Parathyroid adenoma (tissue), 2 donors: ENCODE data around the gene NUMBL.

Source experiments
- H2AFZ ChIP-seq: fragments of 300-600 bp; sonication (generic); one replicate; pipeline ENCODE4 v1.7.0; 2017; ENCODE audit warnings: antibody characterized with exemption, mild to moderate bottlenecking
- H3K27ac ChIP-seq: fragments of 300-600 bp; sonication (generic); one replicate; pipeline ENCODE4 v1.7.0; 2017
- H3K27me3 ChIP-seq: fragments of 300-600 bp; sonication (generic); one replicate; pipeline ENCODE4 v1.7.0; 2017; ENCODE audit warnings: low read length; ENCODE audit not compliant: control insufficient read depth, insufficient read depth
- H3K36me3 ChIP-seq: fragments of 300-600 bp; sonication (generic); one replicate; pipeline ENCODE4 v1.7.0; 2017; ENCODE audit warnings: low read length; ENCODE audit not compliant: control insufficient read depth, insufficient read depth
- H3K4me1 ChIP-seq: fragments of 300-600 bp; sonication (generic); one replicate; pipeline ENCODE4 v1.7.0; 2017; ENCODE audit warnings: control low read depth
- H3K4me2 ChIP-seq: fragments of 300-600 bp; sonication (generic); one replicate; pipeline ENCODE4 v1.7.0; 2017; ENCODE audit warnings: low read length
- H3K4me3 ChIP-seq: fragments of 300-600 bp; sonication (generic); one replicate; pipeline ENCODE4 v1.7.0; 2017; ENCODE audit warnings: low read depth, low read length
- H3K79me2 ChIP-seq: fragments of 300-600 bp; sonication (generic); one replicate; pipeline ENCODE4 v1.7.0; 2017; ENCODE audit warnings: control low read depth
- H3K9ac ChIP-seq: fragments of 300-600 bp; sonication (generic); one replicate; pipeline ENCODE4 v1.7.0; 2017; ENCODE audit warnings: mild to moderate bottlenecking
- H3K9me3 ChIP-seq: fragments of 300-600 bp; sonication (generic); one replicate; pipeline ENCODE4 v1.7.0; 2017; ENCODE audit warnings: low read length; ENCODE audit not compliant: control insufficient read depth
- TF ChIP-seq, protein P1 (sequence below): fragments of 300-600 bp; sonication (generic); IDR thresholded peaks from one replicate; pipeline ENCODE4 v1.7.0; 2017; ENCODE audit warnings: antibody characterized with exemption, mild to moderate bottlenecking
- donor health status: primary hyperparathyroidism.

Gene NUMBL

GRCh38 chr19:40685016-40685526 is 5.4 kb downstream of the NUMBL start:
- Histone ChIP-seq H3K4me3 (no peak overlapping the region), H3K27ac (no peak overlapping the region), H3K27me3 (no peaks in the 10 kb centered on the region), H3K4me1 (peaks cover 3% of the 10 kb centered on the region), H3K9ac (no peak overlapping the region), H3K9me3 (no peaks in the 10 kb centered on the region), H3K79me2 (no peaks in the 10 kb centered on the region), H3K4me2 (no peak overlapping the region), H2AFZ (no peak overlapping the region), H3K36me3 (no peaks in the 10 kb centered on the region)
- TF ChIP-seq, protein P1, sequence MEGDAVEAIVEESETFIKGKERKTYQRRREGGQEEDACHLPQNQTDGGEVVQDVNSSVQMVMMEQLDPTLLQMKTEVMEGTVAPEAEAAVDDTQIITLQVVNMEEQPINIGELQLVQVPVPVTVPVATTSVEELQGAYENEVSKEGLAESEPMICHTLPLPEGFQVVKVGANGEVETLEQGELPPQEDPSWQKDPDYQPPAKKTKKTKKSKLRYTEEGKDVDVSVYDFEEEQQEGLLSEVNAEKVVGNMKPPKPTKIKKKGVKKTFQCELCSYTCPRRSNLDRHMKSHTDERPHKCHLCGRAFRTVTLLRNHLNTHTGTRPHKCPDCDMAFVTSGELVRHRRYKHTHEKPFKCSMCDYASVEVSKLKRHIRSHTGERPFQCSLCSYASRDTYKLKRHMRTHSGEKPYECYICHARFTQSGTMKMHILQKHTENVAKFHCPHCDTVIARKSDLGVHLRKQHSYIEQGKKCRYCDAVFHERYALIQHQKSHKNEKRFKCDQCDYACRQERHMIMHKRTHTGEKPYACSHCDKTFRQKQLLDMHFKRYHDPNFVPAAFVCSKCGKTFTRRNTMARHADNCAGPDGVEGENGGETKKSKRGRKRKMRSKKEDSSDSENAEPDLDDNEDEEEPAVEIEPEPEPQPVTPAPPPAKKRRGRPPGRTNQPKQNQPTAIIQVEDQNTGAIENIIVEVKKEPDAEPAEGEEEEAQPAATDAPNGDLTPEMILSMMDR: no peak

- Histone ChIP-seq H3K9ac (no peak overlapping the region), H3K4me1 (no peaks in the 10 kb centered on the region), H2AFZ (no peak overlapping the region), H3K4me3 (no peak overlapping the region), H3K36me3 (no peaks in the 10 kb centered on the region), H3K4me2 (no peak overlapping the region), H3K27ac (no peak overlapping the region), H3K79me2 (no peaks in the 10 kb centered on the region), H3K27me3 (no peaks in the 10 kb centered on the region), H3K9me3 (no peaks in the 10 kb centered on the region)
- TF ChIP-seq, protein P1: no peak
Observed at GRCh38 chr19:40684280-40684679, 6.2 kb downstream of the NUMBL start.

GRCh38 chr19:40683437-40683836 is 7.0 kb downstream of the NUMBL start:
- Histone ChIP-seq H3K4me3 (no peak overlapping the region), H3K4me2 (no peak overlapping the region), H3K9ac (no peak overlapping the region), H3K27me3 (no peaks in the 10 kb centered on the region), H3K27ac (no peak overlapping the region), H3K4me1 (no peaks in the 10 kb centered on the region), H3K36me3 (no peaks in the 10 kb centered on the region), H3K79me2 (no peaks in the 10 kb centered on the region), H2AFZ (no peak overlapping the region), H3K9me3 (no peaks in the 10 kb centered on the region)
- TF ChIP-seq, protein P1: no peak

- no peaks in the 10 kb centered on the region for H3K79me2 ChIP-seq
- no peak overlapping the region for H3K4me3 ChIP-seq
- no peak overlapping the region for H2AFZ ChIP-seq
- no peaks in the 10 kb centered on the region for H3K9me3 ChIP-seq
- no peaks in the 10 kb centered on the region for H3K27me3 ChIP-seq
- H3K4me2 ChIP-seq: no peak overlapping the region
- no peaks in the 10 kb centered on the region for H3K36me3 ChIP-seq
- H3K4me1 ChIP-seq: no peaks in the 10 kb centered on the region
- no peak overlapping the region for H3K27ac ChIP-seq
- no peak overlapping the region for H3K9ac ChIP-seq
- TF ChIP-seq, protein P1: no peak
Observed at GRCh38 chr19:40682431-40682964, 8.0 kb downstream of the NUMBL start.

DNA sequence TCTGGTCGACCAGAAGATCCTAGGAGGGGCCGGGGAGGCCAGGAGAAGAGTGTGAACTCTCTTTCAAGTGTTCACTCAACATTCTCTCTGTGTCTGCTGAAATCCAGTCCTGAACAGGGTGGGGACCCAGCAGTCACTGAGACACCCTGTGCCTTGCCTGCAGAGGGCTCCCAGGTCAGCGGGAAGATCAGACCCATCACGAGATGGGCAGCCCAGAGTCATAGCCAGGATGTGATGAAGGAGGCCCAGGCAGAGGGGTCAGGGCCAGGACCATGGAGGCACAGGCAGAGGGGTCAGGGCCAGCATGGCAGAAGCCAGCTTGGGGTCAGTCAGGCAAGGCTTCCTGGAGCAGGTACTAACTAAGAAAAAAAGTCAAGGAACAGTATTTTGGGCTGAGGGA is 9.4 kb downstream of the NUMBL start:
- no peaks in the 10 kb centered on the region for H3K4me1 ChIP-seq
- H3K4me2 ChIP-seq: no peak overlapping the region
- no peaks in the 10 kb centered on the region for H3K36me3 ChIP-seq
- H3K79me2 ChIP-seq: no peaks in the 10 kb centered on the region
- H3K9ac ChIP-seq: no peak overlapping the region
- TF ChIP-seq, protein P1: no peak
- H3K4me3 ChIP-seq: no peak overlapping the region
- H3K27ac ChIP-seq: no peak overlapping the region
- no peaks in the 10 kb centered on the region for H3K27me3 ChIP-seq
- H2AFZ ChIP-seq: no peak overlapping the region
- no peaks in the 10 kb centered on the region for H3K9me3 ChIP-seq
